T-helper 2 cell treated with Interferon-gamma antibody and Interleukin-4, amounts not matched to agents 5 μg/mL and 100 μg/mL, for 36 hours (primary cell): ENCODE results near the gene MAP4K3.
A peak's percentile ranks its signal among the peaks of the same experiment; 100 is the strongest.
"Not testable (repeated sequence)": the region's sequence is repeated elsewhere in the genome, so short reads cannot be mapped to it uniquely, and the experiment has no call there.

Source experiments
- DNase-seq: peaks from one replicate; pipeline ENCODE4 v3.0.0; 2021; ENCODE audit warnings: low spot score
- H3K27ac Mint-ChIP-seq: one replicate; pipeline ENCODE4 v1.8.0; 2021; ENCODE audit warnings: mild to moderate bottlenecking, mixed read lengths
- H3K27me3 Mint-ChIP-seq: one replicate; pipeline ENCODE4 v1.8.0; 2021; ENCODE audit warnings: low read depth, mixed read lengths
- H3K36me3 Mint-ChIP-seq: one replicate; pipeline ENCODE4 v1.8.0; 2021; ENCODE audit warnings: low read depth, mixed read lengths
- H3K4me1 Mint-ChIP-seq: one replicate; pipeline ENCODE4 v1.8.0; 2021; ENCODE audit warnings: low read depth, mixed read lengths
- H3K4me3 Mint-ChIP-seq: one replicate; pipeline ENCODE4 v1.8.0; 2022; ENCODE audit warnings: mild to moderate bottlenecking, moderate library complexity, mixed read lengths
- H3K9me3 Mint-ChIP-seq: one replicate; pipeline ENCODE4 v1.8.0; 2021; ENCODE audit warnings: mixed read lengths

Gene MAP4K3

GRCh38 chr2:39381653-39382052, 55.4 kb downstream of the MAP4K3 start:
- no peaks in the 10 kb centered on the region for H3K27me3 Mint-ChIP-seq
- no peak for DNase-seq
- peaks cover 4% of the 10 kb centered on the region for H3K9me3 Mint-ChIP-seq
- H3K4me3 Mint-ChIP-seq: no peak overlapping the region
- H3K4me1 Mint-ChIP-seq: peaks cover 12% of the 10 kb centered on the region
- no peak overlapping the region for H3K27ac Mint-ChIP-seq
- H3K36me3 Mint-ChIP-seq: peaks cover 1% of the 10 kb centered on the region

GRCh38 chr2:39380525-39381150, 56.4 kb downstream of the MAP4K3 start:
- Mint-ChIP-seq H3K4me3 (no peak overlapping the region), H3K36me3 (peaks cover 2% of the 10 kb centered on the region), H3K4me1 (peaks cover 12% of the 10 kb centered on the region), H3K9me3 (peaks cover under 1% of the 10 kb centered on the region), H3K27ac (no peak overlapping the region), H3K27me3 (no peaks in the 10 kb centered on the region)
- DNase-seq: no peak

DNA sequence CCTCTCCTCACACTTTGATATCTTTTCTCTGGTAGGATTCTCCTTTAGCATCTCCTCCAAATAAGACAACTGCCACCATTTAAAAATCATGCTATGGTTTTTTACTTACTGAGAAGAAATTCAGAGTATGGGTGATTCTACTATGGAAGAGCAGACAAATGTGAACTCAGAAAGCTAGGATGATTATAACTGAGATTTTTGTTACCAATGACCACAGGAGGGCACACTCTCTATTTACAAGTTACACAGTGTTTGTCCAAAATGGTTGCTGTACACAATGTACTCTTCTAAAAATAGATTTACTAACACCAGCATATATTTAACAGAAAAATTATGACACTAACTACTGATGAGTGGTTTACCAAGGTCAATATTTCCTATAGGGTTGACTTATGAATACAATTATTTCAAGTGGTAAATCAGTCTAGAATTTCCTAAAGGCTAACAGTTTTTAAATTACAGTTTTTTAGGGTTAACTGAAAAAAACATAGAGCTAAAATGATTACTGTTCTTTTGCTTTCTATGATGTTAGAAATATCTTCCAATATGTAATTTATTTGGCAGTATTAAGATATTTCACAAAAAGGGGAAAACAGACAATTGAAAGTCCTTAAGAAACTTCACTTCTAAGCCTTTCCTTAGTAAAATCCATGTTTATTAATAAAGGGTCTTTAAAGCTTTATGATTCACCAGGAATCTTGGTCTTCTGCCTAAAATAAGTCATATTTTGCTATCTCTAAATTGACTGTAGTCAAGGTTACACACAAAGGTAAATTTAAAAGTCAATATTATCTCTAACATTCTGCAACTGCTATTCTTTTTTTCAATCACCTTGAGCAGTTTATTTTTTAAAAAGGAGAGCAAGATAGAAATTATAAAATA, 57.2 kb downstream of the MAP4K3 start:
- no peak for DNase-seq
- no peak overlapping the region for H3K4me3 Mint-ChIP-seq
- no peaks in the 10 kb centered on the region for H3K27me3 Mint-ChIP-seq
- peaks cover 12% of the 10 kb centered on the region for H3K4me1 Mint-ChIP-seq
- no peak overlapping the region for H3K27ac Mint-ChIP-seq
- H3K36me3 Mint-ChIP-seq: peaks cover 2% of the 10 kb centered on the region
- no peaks in the 10 kb centered on the region for H3K9me3 Mint-ChIP-seq

DNA sequence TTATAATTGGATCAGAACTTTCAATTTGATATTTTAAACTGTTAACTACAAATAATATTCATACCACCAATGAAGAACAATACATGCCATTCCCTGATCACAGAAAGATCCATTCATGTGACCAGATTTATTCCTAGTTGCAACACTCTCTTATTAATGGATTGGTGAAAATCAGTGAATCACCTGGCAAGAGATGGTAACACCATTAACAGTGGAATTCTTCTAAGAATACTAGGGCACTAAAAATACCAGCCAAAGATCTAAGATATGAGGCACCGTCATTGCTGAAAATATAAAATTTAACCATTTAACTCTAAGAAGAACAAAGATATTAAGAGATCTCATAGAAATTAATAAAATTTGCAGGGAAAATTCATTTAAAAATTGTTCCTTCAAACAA, 58.1 kb downstream of the MAP4K3 start:
- H3K27me3 Mint-ChIP-seq: no peaks in the 10 kb centered on the region
- H3K27ac Mint-ChIP-seq: no peak overlapping the region
- H3K9me3 Mint-ChIP-seq: no peaks in the 10 kb centered on the region
- peaks cover 4% of the 10 kb centered on the region for H3K36me3 Mint-ChIP-seq
- H3K4me3 Mint-ChIP-seq: no peak overlapping the region
- H3K4me1 Mint-ChIP-seq: peaks cover 12% of the 10 kb centered on the region
- no peak for DNase-seq

DNA sequence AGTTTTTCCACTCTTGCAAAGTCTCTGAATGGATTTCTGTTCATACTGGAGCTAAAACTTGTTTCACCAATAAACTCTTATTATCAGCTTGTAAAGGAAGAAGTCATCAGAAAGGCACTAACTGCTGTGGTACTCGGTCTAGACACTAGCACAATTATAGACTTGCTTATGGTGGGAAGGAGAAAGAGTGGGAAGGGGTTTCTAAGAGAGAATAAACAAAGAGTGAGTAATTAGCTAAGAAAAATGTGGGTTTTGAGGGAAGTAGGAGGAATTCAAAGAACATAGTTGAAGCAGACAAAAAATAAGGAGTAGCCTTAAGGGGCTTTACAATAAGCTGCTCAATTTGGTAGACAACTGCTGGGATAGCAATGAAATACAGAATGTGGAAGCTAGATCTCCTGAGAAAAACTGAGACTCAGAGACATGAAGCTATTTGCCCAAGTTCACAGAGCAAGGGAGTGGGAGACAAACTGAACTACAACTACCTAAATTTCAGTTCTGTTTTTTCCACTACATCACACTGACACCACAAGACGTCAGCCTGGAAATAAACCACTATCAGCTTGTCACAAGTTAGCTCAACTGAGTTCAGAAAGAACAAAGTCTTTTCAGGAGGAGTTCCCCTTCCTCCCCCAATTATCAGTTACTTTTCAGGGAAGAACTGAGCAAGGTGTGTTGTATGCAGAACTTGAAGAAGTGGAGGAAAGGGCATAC, 59.7 kb downstream of the MAP4K3 start:
- DNase-seq: peak; percentile 68
- peaks cover 13% of the 10 kb centered on the region for H3K9me3 Mint-ChIP-seq
- peak overlapping the region; percentile 42 for H3K27ac Mint-ChIP-seq
- H3K27me3 Mint-ChIP-seq: no peaks in the 10 kb centered on the region
- H3K36me3 Mint-ChIP-seq: peaks cover 16% of the 10 kb centered on the region
- no peak overlapping the region for H3K4me3 Mint-ChIP-seq
- H3K4me1 Mint-ChIP-seq: peaks cover 12% of the 10 kb centered on the region

GRCh38 chr2:39375917-39376316, 61.2 kb downstream of the MAP4K3 start:
- H3K4me3 Mint-ChIP-seq: no peak overlapping the region
- peaks cover 22% of the 10 kb centered on the region for H3K36me3 Mint-ChIP-seq
- H3K27me3 Mint-ChIP-seq: no peaks in the 10 kb centered on the region
- H3K27ac Mint-ChIP-seq: no peak overlapping the region
- peaks cover 10% of the 10 kb centered on the region for H3K4me1 Mint-ChIP-seq
- no peak for DNase-seq
- peaks cover 13% of the 10 kb centered on the region for H3K9me3 Mint-ChIP-seq

GRCh38 chr2:39373181-39373802, 63.8 kb downstream of the MAP4K3 start:
- no peak overlapping the region for H3K27ac Mint-ChIP-seq
- no peaks in the 10 kb centered on the region for H3K27me3 Mint-ChIP-seq
- H3K4me1 Mint-ChIP-seq: peaks cover 14% of the 10 kb centered on the region
- peaks cover 25% of the 10 kb centered on the region for H3K36me3 Mint-ChIP-seq
- peaks cover 13% of the 10 kb centered on the region for H3K9me3 Mint-ChIP-seq
- DNase-seq: no peak
- H3K4me3 Mint-ChIP-seq: no peak overlapping the region

- Mint-ChIP-seq H3K27me3 (no peaks in the 10 kb centered on the region), H3K4me3 (no peak overlapping the region), H3K36me3 (peaks cover 24% of the 10 kb centered on the region), H3K9me3 (peaks cover 18% of the 10 kb centered on the region), H3K27ac (no peak overlapping the region), H3K4me1 (peaks cover 14% of the 10 kb centered on the region)
- no peak for DNase-seq
These were observed 67.0 kb downstream of the MAP4K3 start for GRCh38 chr2:39370101-39370500.

DNA sequence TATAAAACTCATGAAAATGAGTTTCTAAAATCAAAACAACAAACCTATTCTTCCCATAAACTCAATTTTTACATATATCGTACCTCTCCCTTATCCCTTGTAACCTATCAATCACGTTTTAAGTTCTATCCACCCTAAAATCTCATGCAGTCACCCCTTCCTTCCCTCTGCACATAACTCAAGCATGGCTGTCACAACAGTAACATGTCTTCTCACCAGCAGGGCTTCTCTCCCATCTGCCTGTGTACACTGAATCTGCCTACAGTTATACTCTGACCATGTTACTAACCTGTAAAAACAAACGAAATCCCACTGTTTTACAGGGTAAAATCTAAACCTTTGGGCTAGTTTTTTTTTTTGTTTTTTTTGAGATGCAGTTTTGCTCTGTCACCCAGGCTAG, 68.2 kb downstream of the MAP4K3 start:
- H3K4me3 Mint-ChIP-seq: peak overlapping the region; percentile 18
- H3K36me3 Mint-ChIP-seq: peaks cover 21% of the 10 kb centered on the region
- no peak for DNase-seq
- no peaks in the 10 kb centered on the region for H3K27me3 Mint-ChIP-seq
- H3K27ac Mint-ChIP-seq: peak overlapping the region; percentile 20
- peaks cover 14% of the 10 kb centered on the region for H3K4me1 Mint-ChIP-seq
- H3K9me3 Mint-ChIP-seq: peaks cover 18% of the 10 kb centered on the region

DNA sequence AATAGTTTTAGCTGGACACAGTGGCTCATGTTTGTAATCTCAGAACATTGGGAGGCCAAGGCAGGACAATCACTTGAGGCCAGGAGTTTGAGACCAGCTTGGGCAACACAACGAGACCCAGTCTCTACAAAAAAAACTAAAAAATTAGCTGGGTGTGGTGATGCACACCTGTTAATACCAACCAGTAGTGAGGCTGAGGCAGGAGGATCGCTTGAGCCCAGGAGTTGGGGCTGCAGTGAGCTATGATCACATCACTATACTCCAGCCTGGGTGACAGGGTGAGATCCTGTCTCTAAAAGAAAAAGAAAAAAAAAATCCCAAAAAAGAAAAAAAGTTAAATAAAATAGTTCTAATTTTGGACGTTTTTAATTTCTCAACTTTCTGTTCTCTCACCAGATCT, 68.7 kb downstream of the MAP4K3 start:
- no peak overlapping the region for H3K4me3 Mint-ChIP-seq
- H3K36me3 Mint-ChIP-seq: peaks cover 18% of the 10 kb centered on the region
- no peaks in the 10 kb centered on the region for H3K27me3 Mint-ChIP-seq
- DNase-seq: no peak
- peaks cover 14% of the 10 kb centered on the region for H3K4me1 Mint-ChIP-seq
- no peak overlapping the region for H3K27ac Mint-ChIP-seq
- peaks cover 14% of the 10 kb centered on the region for H3K9me3 Mint-ChIP-seq

DNA sequence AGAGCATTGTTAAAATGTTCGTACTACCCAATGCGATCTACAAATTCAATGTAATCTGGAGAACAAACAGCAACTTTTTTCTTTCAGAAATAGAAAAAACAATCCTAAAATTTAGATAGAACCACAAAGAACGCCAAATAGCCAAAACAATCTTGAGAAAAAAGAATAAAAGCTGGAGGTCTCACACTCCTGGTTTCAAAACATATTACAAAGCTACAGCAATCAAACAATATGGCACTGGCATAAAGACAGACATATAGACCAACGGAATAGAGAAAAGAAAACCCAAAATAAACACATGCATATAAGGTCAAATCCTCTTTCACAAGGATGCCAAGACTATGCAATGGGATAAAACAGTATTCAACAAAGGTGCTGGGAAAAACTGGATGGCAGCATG, 74.5 kb downstream of the MAP4K3 start:
- DNase-seq: no peak
- H3K4me3 Mint-ChIP-seq: no peak overlapping the region
- H3K27me3 Mint-ChIP-seq: no peaks in the 10 kb centered on the region
- peaks cover 3% of the 10 kb centered on the region for H3K4me1 Mint-ChIP-seq
- H3K9me3 Mint-ChIP-seq: peaks cover 41% of the 10 kb centered on the region
- peaks cover 23% of the 10 kb centered on the region for H3K36me3 Mint-ChIP-seq
- H3K27ac Mint-ChIP-seq: no peak overlapping the region

DNA sequence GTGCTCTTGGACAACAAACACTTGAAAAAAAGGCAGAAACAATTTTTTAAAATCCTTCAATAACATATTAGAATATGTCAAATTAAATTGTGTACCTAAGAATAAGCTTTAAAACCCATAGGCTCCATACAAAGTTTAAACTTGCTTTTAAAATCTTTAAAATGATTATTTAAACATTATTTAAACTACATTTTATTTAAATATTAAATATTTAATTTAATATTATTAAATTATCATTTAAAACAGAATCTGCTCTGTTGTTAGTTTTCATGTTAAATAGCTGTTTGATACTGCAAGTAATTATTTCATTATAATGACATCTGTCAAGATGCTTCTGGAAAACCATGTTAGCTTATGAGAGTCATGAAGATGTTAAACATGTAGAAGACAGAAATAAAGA, 75.6 kb downstream of the MAP4K3 start:
- Mint-ChIP-seq H3K4me3 (no peak overlapping the region), H3K27me3 (no peaks in the 10 kb centered on the region), H3K4me1 (no peaks in the 10 kb centered on the region), H3K9me3 (peaks cover 41% of the 10 kb centered on the region), H3K27ac (no peak overlapping the region), H3K36me3 (peaks cover 24% of the 10 kb centered on the region)
- no peak for DNase-seq

GRCh38 chr2:39360342-39360741, 76.7 kb downstream of the MAP4K3 start:
- not testable (repeated sequence) for H3K4me1 Mint-ChIP-seq
- peaks cover 26% of the 10 kb centered on the region for H3K36me3 Mint-ChIP-seq

More at GRCh38 chr2:39360342-39360741, 76.7 kb downstream of the MAP4K3 start:
- not testable (repeated sequence) for H3K27ac Mint-ChIP-seq, H3K4me3 Mint-ChIP-seq, DNase-seq, H3K27me3 Mint-ChIP-seq
- H3K9me3 Mint-ChIP-seq: peaks cover 37% of the 10 kb centered on the region
